HFFc6 (cell line): Measurements from ENCODE around the gene ITSN2. TPM values are rescaled to one million over a fixed set of nuclear protein-coding genes. Genes with fewer than 3 reads are reported as not detected.

Experiments
- DNase-seq: peaks from one replicate; pipeline ENCODE4 v3.0.0-alpha.2; 2018
- H3K27ac Mint-ChIP-seq: 2 replicates; pipeline ENCODE4 v1.8.0; 2020; ENCODE audit warnings: mild to moderate bottlenecking, mixed read lengths
- H3K27me3 Mint-ChIP-seq: 2 replicates; pipeline ENCODE4 v1.8.0; 2021; ENCODE audit warnings: mild to moderate bottlenecking, moderate library complexity, mixed read lengths; ENCODE audit not compliant: insufficient read depth
- H3K36me3 Mint-ChIP-seq: 2 replicates; pipeline ENCODE4 v1.8.0; 2021; ENCODE audit warnings: low read depth, mixed read lengths
- H3K4me1 Mint-ChIP-seq: 2 replicates; pipeline ENCODE4 v1.8.0; 2020; ENCODE audit warnings: low read depth, mixed read lengths
- H3K4me3 Mint-ChIP-seq: 2 replicates; pipeline ENCODE4 v1.8.0; 2020; ENCODE audit warnings: mild to moderate bottlenecking, moderate library complexity, mixed read lengths
- H3K9me3 Mint-ChIP-seq: 2 replicates; pipeline ENCODE4 v1.8.0; 2020; ENCODE audit warnings: mild to moderate bottlenecking, mixed read lengths
- CTCF ChIP-seq: fragments of 200-600 bp; sonication (generic); IDR thresholded peaks from 2 replicates; pipeline ENCODE4 v1.5.0; 2021; ENCODE audit warnings: antibody characterized with exemption, mild to moderate bottlenecking
- total RNA-seq, 6 experiments: library from RNA; stranded (reverse); fragmentation: NEBNext Ultra II Directional; extraction: Animal tissue kit (Norgen Biotek cat#: 25700); gene quantifications; 2 replicates in 1 of 6; 3 replicates in 5 of 6; pipeline ENCODE4 v1.2.3, GENCODE V29; 2021

Gene ITSN2
- total RNA-seq, 6 experiments from 2014 or later, result 26.2 to 32.3 (median 29.5) TPM

GRCh38 chr2:24245986-24246776, 114.2 kb downstream of the ITSN2 start:
- Mint-ChIP-seq H3K36me3 (0 out of 2 replicates have a peak, but pooled peaks cover 14% of the 10 kb centered on the region), H3K27ac (peak overlapping the region; percentile 64), H3K4me3 (no peak overlapping the region), H3K9me3 (no peaks in the 10 kb centered on the region), H3K27me3 (no peaks in the 10 kb centered on the region), H3K4me1 (peaks cover 11% of the 10 kb centered on the region)
- peak; percentile 45 for DNase-seq
- no peak for TF ChIP-seq CTCF

DNA sequence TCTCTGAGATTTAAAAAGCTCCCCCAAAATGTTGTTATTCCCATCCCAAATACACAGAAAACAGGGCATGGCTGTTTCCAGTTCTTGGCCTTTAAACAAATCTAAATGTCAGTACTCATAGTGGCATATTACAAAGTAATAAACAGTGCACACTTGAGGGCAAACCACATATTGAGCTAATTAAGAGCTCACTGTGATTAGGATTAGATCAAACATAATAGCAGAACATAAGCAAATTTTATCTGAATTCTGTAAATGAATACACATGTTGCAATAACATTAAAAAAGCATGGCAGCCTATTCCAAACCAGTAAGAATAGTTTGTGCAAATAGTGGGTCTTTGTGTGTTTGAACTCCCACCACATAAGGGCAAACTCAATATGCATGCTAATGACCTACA, 118.8 kb downstream of the ITSN2 start:
- no peak overlapping the region for H3K27ac Mint-ChIP-seq
- peaks cover 16% of the 10 kb centered on the region for H3K4me1 Mint-ChIP-seq
- H3K9me3 Mint-ChIP-seq, result no peaks in the 10 kb centered on the region
- H3K36me3 Mint-ChIP-seq, result 0 out of 2 replicates have a peak, but pooled peaks cover 13% of the 10 kb centered on the region
- TF ChIP-seq CTCF, result no peak
- peaks cover 1% of the 10 kb centered on the region; the same call in 1 of the 2 replicates for H3K27me3 Mint-ChIP-seq
- H3K4me3 Mint-ChIP-seq, result no peak overlapping the region
- DNase-seq, result no peak

- peaks cover 1% of the 10 kb centered on the region; the same call in 1 of the 2 replicates for H3K27me3 Mint-ChIP-seq
- H3K27ac Mint-ChIP-seq, result no peak overlapping the region
- H3K9me3 Mint-ChIP-seq, result no peaks in the 10 kb centered on the region
- H3K4me3 Mint-ChIP-seq, result no peak overlapping the region
- peaks cover 6% of the 10 kb centered on the region for H3K4me1 Mint-ChIP-seq
- TF ChIP-seq CTCF, result no peak
- H3K36me3 Mint-ChIP-seq, result peaks cover 7% of the 10 kb centered on the region
- no peak for DNase-seq
Measured at GRCh38 chr2:24239553-24239952, 120.8 kb downstream of the ITSN2 start.

- no peak overlapping the region for H3K4me3 Mint-ChIP-seq
- H3K4me1 Mint-ChIP-seq, result peaks cover 14% of the 10 kb centered on the region
- H3K27ac Mint-ChIP-seq, result no peak overlapping the region
- TF ChIP-seq CTCF, result no peak
- H3K36me3 Mint-ChIP-seq, result peaks cover 7% of the 10 kb centered on the region
- DNase-seq, result no peak
- H3K27me3 Mint-ChIP-seq, result peaks cover 1% of the 10 kb centered on the region; the same call in 1 of the 2 replicates
- H3K9me3 Mint-ChIP-seq, result no peaks in the 10 kb centered on the region
Measured at GRCh38 chr2:24238158-24238557, 122.2 kb downstream of the ITSN2 start.

- H3K27me3 Mint-ChIP-seq, result peaks cover 1% of the 10 kb centered on the region; the same call in 1 of the 2 replicates
- peaks cover 7% of the 10 kb centered on the region for H3K36me3 Mint-ChIP-seq
- TF ChIP-seq CTCF, result no peak
- no peak overlapping the region for H3K27ac Mint-ChIP-seq
- no peak for DNase-seq
- no peak overlapping the region for H3K4me3 Mint-ChIP-seq
- H3K4me1 Mint-ChIP-seq, result peaks cover 15% of the 10 kb centered on the region
- H3K9me3 Mint-ChIP-seq, result no peaks in the 10 kb centered on the region
Measured at GRCh38 chr2:24237313-24237712, 123.0 kb downstream of the ITSN2 start.
